Fibroblast of lung (primary cell): Measurements from ENCODE around the gene WDTC1. TPM values are rescaled to one million over a fixed set of nuclear protein-coding genes. Genes with fewer than 3 reads are reported as not detected.
A peak's percentile ranks its signal among the peaks of the same experiment; 100 is the strongest.

Experiments used
- DNase-seq, 2 donors: peaks; one replicate each; pipeline versions ENCODE4 v3.0.0 to v3.0.0-alpha.2; 2010; ENCODE audit warnings: low read depth in 2 of 2
- H2AFZ ChIP-seq: 2 replicates; pipeline ENCODE4 v1.5.1; 2012; ENCODE audit warnings: low read length, control low read depth, inconsistent platforms
- H3K27ac ChIP-seq: 2 replicates; pipeline ENCODE4 v1.5.1; 2011; ENCODE audit warnings: low read length, control low read depth; ENCODE audit not compliant: insufficient read depth
- H3K27me3 ChIP-seq: 2 replicates; pipeline ENCODE4 v1.5.1; 2011; ENCODE audit warnings: mild to moderate bottlenecking, low read length; ENCODE audit not compliant: control insufficient read depth, insufficient read depth
- H3K36me3 ChIP-seq: 2 replicates; pipeline ENCODE4 v1.5.1; 2011; ENCODE audit warnings: low read length; ENCODE audit not compliant: control insufficient read depth, insufficient read depth
- H3K4me1 ChIP-seq: 2 replicates; pipeline ENCODE4 v1.5.1; 2011; ENCODE audit warnings: low read length; ENCODE audit not compliant: control insufficient read depth, insufficient read depth; ENCODE audit errors: extremely low read depth
- H3K4me2 ChIP-seq: 2 replicates; pipeline ENCODE4 v1.5.1; 2011; ENCODE audit warnings: low read length, control low read depth; ENCODE audit not compliant: insufficient read depth; ENCODE audit errors: extremely low read depth
- H3K4me3 ChIP-seq, 4 experiments: fragments of 200-600 bp in 1 of 4; sonication (generic) in 1 of 4; replicated peaks in 1 of 4; 2 replicates each; pipeline ENCODE4 v1.5.1; 2011 to 2016; ENCODE audit warnings: low read length in 4 of 4, low read depth in 3 of 4, mild to moderate bottlenecking in 3 of 4, control low read depth in 2 of 4, inconsistent platforms in 1 of 4, mixed read lengths in 1 of 4; ENCODE audit not compliant: insufficient read depth in 1 of 4; ENCODE audit errors: control extremely low read depth in 1 of 4
- H3K79me2 ChIP-seq: 2 replicates; pipeline ENCODE4 v1.5.1; 2012; ENCODE audit warnings: mild to moderate bottlenecking, low read length, inconsistent platforms; ENCODE audit not compliant: control insufficient read depth, insufficient read depth
- H3K9ac ChIP-seq: 2 replicates; pipeline ENCODE4 v1.5.1; 2011; ENCODE audit warnings: mild to moderate bottlenecking, low read length, control low read depth; ENCODE audit not compliant: insufficient read depth
- H3K9me3 ChIP-seq: 2 replicates; pipeline ENCODE4 v1.5.1; 2012; ENCODE audit warnings: low read depth, low read length; ENCODE audit not compliant: control insufficient read depth, insufficient read depth
- H4K20me1 ChIP-seq: 2 replicates; pipeline ENCODE4 v1.5.1; 2011; ENCODE audit warnings: low read length; ENCODE audit not compliant: control insufficient read depth, insufficient read depth; ENCODE audit errors: extremely low read depth
- CTCF ChIP-seq, 2 donors: IDR thresholded peaks in 1 of 2; conservative IDR thresholded peaks in 1 of 2; 1 replicate in 1 of 2; 2 replicates in 1 of 2; pipeline ENCODE4 v1.5.1; 2011 to 2012; ENCODE audit warnings: low read length in 2 of 2, control low read depth in 1 of 2, inconsistent platforms in 1 of 2, low read depth in 1 of 2, mild to moderate bottlenecking in 1 of 2
- EZH2 ChIP-seq: IDR thresholded peaks from 2 replicates; pipeline ENCODE4 v1.5.1; 2012; ENCODE audit warnings: low read length, control low read depth, mild to moderate bottlenecking; ENCODE audit errors: missing control alignments
- polyA plus RNA-seq, 2 donors: library from polyadenylated mRNA; depleted of rRNA in 1 of 2; stranded (reverse) in 1 of 2; unstranded in 1 of 2; fragments of >200 nt; gene quantifications; 2 replicates each; pipeline ENCODE4 v1.2.1, GENCODE V29; 2011 to 2012; ENCODE audit warnings: missing spikeins in 1 of 2
- total RNA-seq: library from RNA; depleted of rRNA; stranded (reverse); fragments of >200 nt; gene quantifications from 2 replicates; pipeline ENCODE4 v1.2.1, GENCODE V29; 2014

WDTC1 gene
- total and polyA plus RNA-seq, 2 donors (not counting 1 experiment from before 2014, with no cell fraction given): 10.7 to 23.3 TPM

GRCh38 chr1:27306071-27306470, 71.6 kb downstream of the WDTC1 start:
- H3K4me2 ChIP-seq: no peak overlapping the region
- TF ChIP-seq CTCF (conservative IDR thresholded peaks at IDR 0.05 in 1 of 2, IDR thresholded peaks at IDR 0.05 in 1 of 2; ENCODE audit: low read depth in 1 of 2, low read length in 2 of 2): no peak
- H3K4me3 ChIP-seq: no peak overlapping the region
- H3K9me3 ChIP-seq: no peaks in the 10 kb centered on the region
- H2AFZ ChIP-seq: no peak overlapping the region
- H3K4me1 ChIP-seq: peaks cover 6% of the 10 kb centered on the region
- H4K20me1 ChIP-seq: no peaks in the 10 kb centered on the region
- H3K9ac ChIP-seq: no peak overlapping the region
- H3K27ac ChIP-seq: no peak overlapping the region
- no peak for DNase-seq
- no peaks in the 10 kb centered on the region for H3K27me3 ChIP-seq
- no peaks in the 10 kb centered on the region for H3K79me2 ChIP-seq
- H3K36me3 ChIP-seq: peaks cover 3% of the 10 kb centered on the region

GRCh38 chr1:27306892-27307761, 72.7 kb downstream of the WDTC1 start:
- H3K4me1 ChIP-seq: no peaks in the 10 kb centered on the region
- peaks cover 3% of the 10 kb centered on the region for H3K36me3 ChIP-seq
- H3K4me2 ChIP-seq: no peak overlapping the region
- no peaks in the 10 kb centered on the region for H3K79me2 ChIP-seq
- no peak overlapping the region for H3K4me3 ChIP-seq
- no peak overlapping the region for H3K27ac ChIP-seq
- DNase-seq: no peak
- H4K20me1 ChIP-seq: no peaks in the 10 kb centered on the region
- H3K9ac ChIP-seq: no peak overlapping the region
- TF ChIP-seq CTCF (conservative IDR thresholded peaks at IDR 0.05 in 1 of 2, IDR thresholded peaks at IDR 0.05 in 1 of 2; ENCODE audit: low read depth in 1 of 2, low read length in 2 of 2) (peak in 1 of 2 donors; percentile 11), EZH2 (no peak)
- no peaks in the 10 kb centered on the region for H3K9me3 ChIP-seq
- no peak overlapping the region for H2AFZ ChIP-seq
- no peaks in the 10 kb centered on the region for H3K27me3 ChIP-seq

- peaks cover 1% of the 10 kb centered on the region for H3K36me3 ChIP-seq
- no peak overlapping the region for H3K27ac ChIP-seq
- H3K27me3 ChIP-seq: no peaks in the 10 kb centered on the region
- no peaks in the 10 kb centered on the region for H3K9me3 ChIP-seq
- H4K20me1 ChIP-seq: no peaks in the 10 kb centered on the region
- no peak overlapping the region for H2AFZ ChIP-seq
- no peak overlapping the region for H3K4me2 ChIP-seq
- H3K4me1 ChIP-seq: no peaks in the 10 kb centered on the region
- TF ChIP-seq EZH2 (no peak), CTCF (conservative IDR thresholded peaks at IDR 0.05 in 1 of 2, IDR thresholded peaks at IDR 0.05 in 1 of 2; ENCODE audit: low read depth in 1 of 2, low read length in 2 of 2) (no peak)
- H3K4me3 ChIP-seq: no peak overlapping the region
- no peak overlapping the region for H3K9ac ChIP-seq
- DNase-seq: no peak
- no peaks in the 10 kb centered on the region for H3K79me2 ChIP-seq
Measured at GRCh38 chr1:27307874-27308598, 73.6 kb downstream of the WDTC1 start.
